HEK293 (cell line): ENCODE results near the gene MRPL54.

ENCODE experiments used
- GLI4 ChIP-seq: fragments of 450-650 bp; formaldehyde crosslinking; IDR thresholded peaks from 2 replicates; pipeline ENCODE4 v1.5.1; 2016; ENCODE audit warnings: missing biosample characterization, missing genetic modification characterization
- KLF10 ChIP-seq: fragments of 450-650 bp; IDR thresholded peaks from 2 replicates; pipeline ENCODE4 v1.5.1; 2018; ENCODE audit warnings: missing biosample characterization, mild to moderate bottlenecking, missing genetic modification characterization
- REST ChIP-seq: fragments of 450-650 bp; formaldehyde crosslinking; IDR thresholded peaks from 2 replicates; pipeline ENCODE4 v1.5.1; 2016; ENCODE audit warnings: missing biosample characterization, missing genetic modification characterization
- SETDB1 ChIP-seq: IDR thresholded peaks from one replicate; pipeline ENCODE4 v1.6.1; 2017; ENCODE audit warnings: mild to moderate bottlenecking, low read length, moderate library complexity, mixed read lengths; ENCODE audit not compliant: insufficient read length
- WT1 ChIP-seq: fragments of 450-650 bp; formaldehyde crosslinking; IDR thresholded peaks from 2 replicates; pipeline ENCODE4 v1.5.1; 2016; ENCODE audit warnings: missing biosample characterization, missing genetic modification characterization
- ZBTB20 ChIP-seq: fragments of 450-650 bp; formaldehyde crosslinking; IDR thresholded peaks from 2 replicates; pipeline ENCODE4 v1.5.1; 2016; ENCODE audit warnings: missing biosample characterization, missing genetic modification characterization
- ZNF114 ChIP-seq: fragments of 450-650 bp; formaldehyde crosslinking; IDR thresholded peaks from 2 replicates; pipeline ENCODE4 v1.5.0; 2017; ENCODE audit warnings: missing biosample characterization, missing genetic modification characterization
- ZNF2 ChIP-seq: fragments of 450-650 bp; formaldehyde crosslinking; IDR thresholded peaks from 2 replicates; pipeline ENCODE4 v1.5.1; 2016; ENCODE audit warnings: missing biosample characterization, missing genetic modification characterization
- ZNF211 ChIP-seq: fragments of 450-650 bp; formaldehyde crosslinking; IDR thresholded peaks from 2 replicates; pipeline ENCODE4 v1.5.1; 2016; ENCODE audit warnings: low read depth, missing biosample characterization, missing genetic modification characterization
- ZNF350 ChIP-seq: fragments of 450-650 bp; formaldehyde crosslinking; IDR thresholded peaks from 2 replicates; pipeline ENCODE4 v1.5.0; 2017; ENCODE audit warnings: missing biosample characterization, mild to moderate bottlenecking, missing genetic modification characterization
- ZNF529 ChIP-seq: fragments of 450-650 bp; formaldehyde crosslinking; IDR thresholded peaks from 2 replicates; pipeline ENCODE4 v1.5.1; 2017; ENCODE audit warnings: missing genetic modification characterization, missing biosample characterization; ENCODE audit not compliant: insufficient replicate concordance
- ZNF768 ChIP-seq: fragments of 450-650 bp; formaldehyde crosslinking; IDR thresholded peaks from 2 replicates; pipeline ENCODE4 v1.5.1; 2018; ENCODE audit warnings: missing biosample characterization, mild to moderate bottlenecking, missing genetic modification characterization
- TF ChIP-seq, protein P1 (sequence below): fragments of 450-650 bp; formaldehyde crosslinking; IDR thresholded peaks from 2 replicates; pipeline ENCODE4 v1.5.1; 2016; ENCODE audit warnings: missing biosample characterization, missing genetic modification characterization
- TF ChIP-seq, protein P2 (sequence below): sonication (generic); formaldehyde crosslinking; IDR thresholded peaks from 2 replicates; pipeline ENCODE4 v1.8.1; 2022; ENCODE audit warnings: mild to moderate bottlenecking, moderate library complexity, missing genetic modification reagents

GRCh38 chr19:3725640-3726310 lies 36.7 kb upstream of the MRPL54 start:
- TF ChIP-seq SETDB1, result no peak
- TF ChIP-seq, protein P1, sequence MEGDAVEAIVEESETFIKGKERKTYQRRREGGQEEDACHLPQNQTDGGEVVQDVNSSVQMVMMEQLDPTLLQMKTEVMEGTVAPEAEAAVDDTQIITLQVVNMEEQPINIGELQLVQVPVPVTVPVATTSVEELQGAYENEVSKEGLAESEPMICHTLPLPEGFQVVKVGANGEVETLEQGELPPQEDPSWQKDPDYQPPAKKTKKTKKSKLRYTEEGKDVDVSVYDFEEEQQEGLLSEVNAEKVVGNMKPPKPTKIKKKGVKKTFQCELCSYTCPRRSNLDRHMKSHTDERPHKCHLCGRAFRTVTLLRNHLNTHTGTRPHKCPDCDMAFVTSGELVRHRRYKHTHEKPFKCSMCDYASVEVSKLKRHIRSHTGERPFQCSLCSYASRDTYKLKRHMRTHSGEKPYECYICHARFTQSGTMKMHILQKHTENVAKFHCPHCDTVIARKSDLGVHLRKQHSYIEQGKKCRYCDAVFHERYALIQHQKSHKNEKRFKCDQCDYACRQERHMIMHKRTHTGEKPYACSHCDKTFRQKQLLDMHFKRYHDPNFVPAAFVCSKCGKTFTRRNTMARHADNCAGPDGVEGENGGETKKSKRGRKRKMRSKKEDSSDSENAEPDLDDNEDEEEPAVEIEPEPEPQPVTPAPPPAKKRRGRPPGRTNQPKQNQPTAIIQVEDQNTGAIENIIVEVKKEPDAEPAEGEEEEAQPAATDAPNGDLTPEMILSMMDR (tag by site-specific recombination), result no peak
- no peak for TF ChIP-seq ZNF529 (tag by site-specific recombination)
- TF ChIP-seq, protein P2, sequence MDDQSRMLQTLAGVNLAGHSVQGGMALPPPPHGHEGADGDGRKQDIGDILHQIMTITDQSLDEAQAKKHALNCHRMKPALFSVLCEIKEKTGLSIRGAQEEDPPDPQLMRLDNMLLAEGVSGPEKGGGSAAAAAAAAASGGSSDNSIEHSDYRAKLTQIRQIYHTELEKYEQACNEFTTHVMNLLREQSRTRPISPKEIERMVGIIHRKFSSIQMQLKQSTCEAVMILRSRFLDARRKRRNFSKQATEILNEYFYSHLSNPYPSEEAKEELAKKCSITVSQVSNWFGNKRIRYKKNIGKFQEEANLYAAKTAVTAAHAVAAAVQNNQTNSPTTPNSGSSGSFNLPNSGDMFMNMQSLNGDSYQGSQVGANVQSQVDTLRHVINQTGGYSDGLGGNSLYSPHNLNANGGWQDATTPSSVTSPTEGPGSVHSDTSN (CRISPR knock-in tag), result no peak
- TF ChIP-seq ZBTB20, result no peak
- no peak for TF ChIP-seq REST (tag by site-specific recombination)
- no peak for TF ChIP-seq ZNF211 (tag by site-specific recombination)
- no peak for TF ChIP-seq ZNF350 (tag by site-specific recombination)
- no peak for TF ChIP-seq GLI4
- TF ChIP-seq KLF10 (tag by site-specific recombination), result no peak
- no peak for TF ChIP-seq ZNF2
- no peak for TF ChIP-seq ZNF114 (tag by site-specific recombination)
- TF ChIP-seq ZNF768 (tag by site-specific recombination), result no peak
- no peak for TF ChIP-seq WT1 (tag by site-specific recombination)
